ENCODE measurements around the gene FLYWCH2. TPM values are rescaled to one million over a fixed set of nuclear protein-coding genes. Genes with fewer than 3 reads are reported as not detected.

The FLYWCH2 gene
- total and polyA plus RNA-seq, 9 of the 15 experiments (the other 6 are each of a cell fraction or from before 2014, with no cell fraction given) = 0.70 to 55.5 (median 7.6) TPM

GRCh38 chr16:2915196-2915929, 32.3 kb downstream of the FLYWCH2 start (continued):
- no peak for TF ChIP-seq SMAD3 (CRISPR knock-in tag; conservative IDR thresholded peaks at IDR 0.05)
- TF ChIP-seq SP1 (CRISPR knock-in tag; IDR thresholded peaks at IDR 0.05) = no peak
- TF ChIP-seq SMC3 (conservative IDR thresholded peaks at IDR 0.05; ENCODE audit: insufficient read depth, low read depth, low read length) = no peak
- TF ChIP-seq SMARCA5 (IDR thresholded peaks at IDR 0.05) = no peak
- TF ChIP-seq KLF10 (CRISPR knock-in tag; IDR thresholded peaks at IDR 0.05) = no peak
- TF ChIP-seq BCLAF1 (IDR thresholded peaks at IDR 0.05; ENCODE audit: borderline replicate concordance in 1 of 2, control insufficient read depth in 1 of 2, low read depth in 2 of 2, low read length in 1 of 2) = no peak
- TF ChIP-seq ZNF217 (CRISPR knock-in tag; IDR thresholded peaks at IDR 0.05) = no peak
- no peak for TF ChIP-seq BDP1 (IDR thresholded peaks at IDR 0.05; ENCODE audit: insufficient read depth, insufficient read length)
- no peak for TF ChIP-seq ZNF354B (CRISPR knock-in tag; IDR thresholded peaks at IDR 0.05)
- no peak for TF ChIP-seq SRSF1 (IDR thresholded peaks at IDR 0.05; ENCODE audit: low read depth, low read length)
- no peak for TF ChIP-seq RBM34 (IDR thresholded peaks at IDR 0.05; ENCODE audit: borderline replicate concordance, insufficient read depth, low read length)
- TF ChIP-seq, protein P1, sequence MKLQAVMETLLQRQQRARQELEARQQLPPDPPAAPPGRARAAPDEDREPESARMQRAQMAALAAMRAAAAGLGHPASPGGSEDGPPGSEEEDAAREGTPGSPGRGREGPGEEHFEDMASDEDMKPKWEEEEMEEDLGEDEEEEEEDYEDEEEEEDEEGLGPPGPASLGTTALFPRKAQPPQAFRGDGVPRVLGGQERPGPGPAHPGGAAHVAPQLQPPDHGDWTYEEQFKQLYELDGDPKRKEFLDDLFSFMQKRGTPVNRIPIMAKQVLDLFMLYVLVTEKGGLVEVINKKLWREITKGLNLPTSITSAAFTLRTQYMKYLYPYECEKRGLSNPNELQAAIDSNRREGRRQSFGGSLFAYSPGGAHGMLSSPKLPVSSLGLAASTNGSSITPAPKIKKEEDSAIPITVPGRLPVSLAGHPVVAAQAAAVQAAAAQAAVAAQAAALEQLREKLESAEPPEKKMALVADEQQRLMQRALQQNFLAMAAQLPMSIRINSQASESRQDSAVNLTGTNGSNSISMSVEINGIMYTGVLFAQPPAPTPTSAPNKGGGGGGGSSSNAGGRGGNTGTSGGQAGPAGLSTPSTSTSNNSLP (IDR thresholded peaks at IDR 0.05; ENCODE audit: borderline replicate concordance, low read depth, low read length) = no peak
- no peak for TF ChIP-seq TCFL5 (CRISPR knock-in tag; conservative IDR thresholded peaks at IDR 0.05)
- TF ChIP-seq XRCC3 (IDR thresholded peaks at IDR 0.05) = no peak
- TF ChIP-seq USF1 (CRISPR knock-in tag; IDR thresholded peaks at IDR 0.05) = no peak
- TF ChIP-seq ZNF586 (CRISPR knock-in tag; conservative IDR thresholded peaks at IDR 0.05) = no peak
- TF ChIP-seq MAFF (IDR thresholded peaks at IDR 0.05; ENCODE audit: low read length) = peak; percentile 94
- no peak for TF ChIP-seq ZNF253 (CRISPR knock-in tag; conservative IDR thresholded peaks at IDR 0.05)
- TF ChIP-seq, protein P2, sequence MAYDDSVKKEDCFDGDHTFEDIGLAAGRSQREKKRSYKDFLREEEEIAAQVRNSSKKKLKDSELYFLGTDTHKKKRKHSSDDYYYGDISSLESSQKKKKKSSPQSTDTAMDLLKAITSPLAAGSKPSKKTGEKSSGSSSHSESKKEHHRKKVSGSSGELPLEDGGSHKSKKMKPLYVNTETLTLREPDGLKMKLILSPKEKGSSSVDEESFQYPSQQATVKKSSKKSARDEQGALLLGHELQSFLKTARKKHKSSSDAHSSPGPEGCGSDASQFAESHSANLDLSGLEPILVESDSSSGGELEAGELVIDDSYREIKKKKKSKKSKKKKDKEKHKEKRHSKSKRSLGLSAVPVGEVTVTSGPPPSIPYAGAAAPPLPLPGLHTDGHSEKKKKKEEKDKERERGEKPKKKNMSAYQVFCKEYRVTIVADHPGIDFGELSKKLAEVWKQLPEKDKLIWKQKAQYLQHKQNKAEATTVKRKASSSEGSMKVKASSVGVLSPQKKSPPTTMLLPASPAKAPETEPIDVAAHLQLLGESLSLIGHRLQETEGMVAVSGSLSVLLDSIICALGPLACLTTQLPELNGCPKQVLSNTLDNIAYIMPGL (CRISPR knock-in tag; IDR thresholded peaks at IDR 0.05) = no peak
- no peak for TF ChIP-seq MXI1 (IDR thresholded peaks at IDR 0.05; ENCODE audit: low read depth, low read length)
